Measurements from ENCODE around the gene MLIP. TPM values are rescaled to one million over a fixed set of nuclear protein-coding genes. Genes with fewer than 3 reads are reported as not detected.

MLIP gene
- total RNA-seq, 4 donors from 2014 or later = 8.8 to 32.1 (median 15.3) TPM; not detected in 1

DNA sequence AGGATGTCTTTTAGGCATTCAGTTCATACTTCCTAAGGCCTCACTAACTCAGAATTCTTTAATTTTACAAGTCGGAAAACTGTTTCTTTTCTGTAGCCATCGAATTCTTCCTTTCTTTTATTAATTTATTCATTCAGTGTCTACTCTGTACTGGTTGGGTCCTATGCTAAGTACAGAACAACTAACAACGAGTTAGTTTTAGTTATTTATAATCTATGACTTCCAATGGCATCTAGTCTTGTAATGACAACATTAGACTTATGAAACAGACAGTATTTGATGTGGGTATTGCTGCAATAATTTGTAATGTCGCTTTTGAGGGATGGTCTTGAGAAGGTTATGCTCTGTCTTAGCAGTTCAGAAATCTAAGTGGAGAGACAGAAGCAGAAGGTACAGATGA lies 141.7 kb downstream of the MLIP start:
- DNase-seq = no peak
- Histone ChIP-seq H3K4me3 (no peak overlapping the region), H3K9me3 (no peaks in the 10 kb centered on the region), H3K4me1 (no peaks in the 10 kb centered on the region), H3K36me3 (no peaks in the 10 kb centered on the region), H3K27me3 (no peaks in the 10 kb centered on the region), H3K27ac (no peak overlapping the region)
- TF ChIP-seq, protein P1, sequence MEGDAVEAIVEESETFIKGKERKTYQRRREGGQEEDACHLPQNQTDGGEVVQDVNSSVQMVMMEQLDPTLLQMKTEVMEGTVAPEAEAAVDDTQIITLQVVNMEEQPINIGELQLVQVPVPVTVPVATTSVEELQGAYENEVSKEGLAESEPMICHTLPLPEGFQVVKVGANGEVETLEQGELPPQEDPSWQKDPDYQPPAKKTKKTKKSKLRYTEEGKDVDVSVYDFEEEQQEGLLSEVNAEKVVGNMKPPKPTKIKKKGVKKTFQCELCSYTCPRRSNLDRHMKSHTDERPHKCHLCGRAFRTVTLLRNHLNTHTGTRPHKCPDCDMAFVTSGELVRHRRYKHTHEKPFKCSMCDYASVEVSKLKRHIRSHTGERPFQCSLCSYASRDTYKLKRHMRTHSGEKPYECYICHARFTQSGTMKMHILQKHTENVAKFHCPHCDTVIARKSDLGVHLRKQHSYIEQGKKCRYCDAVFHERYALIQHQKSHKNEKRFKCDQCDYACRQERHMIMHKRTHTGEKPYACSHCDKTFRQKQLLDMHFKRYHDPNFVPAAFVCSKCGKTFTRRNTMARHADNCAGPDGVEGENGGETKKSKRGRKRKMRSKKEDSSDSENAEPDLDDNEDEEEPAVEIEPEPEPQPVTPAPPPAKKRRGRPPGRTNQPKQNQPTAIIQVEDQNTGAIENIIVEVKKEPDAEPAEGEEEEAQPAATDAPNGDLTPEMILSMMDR (IDR thresholded peaks at IDR 0.05) = no peak
- no peak for TF ChIP-seq POLR2A (IDR thresholded peaks at IDR 0.05)

DNA sequence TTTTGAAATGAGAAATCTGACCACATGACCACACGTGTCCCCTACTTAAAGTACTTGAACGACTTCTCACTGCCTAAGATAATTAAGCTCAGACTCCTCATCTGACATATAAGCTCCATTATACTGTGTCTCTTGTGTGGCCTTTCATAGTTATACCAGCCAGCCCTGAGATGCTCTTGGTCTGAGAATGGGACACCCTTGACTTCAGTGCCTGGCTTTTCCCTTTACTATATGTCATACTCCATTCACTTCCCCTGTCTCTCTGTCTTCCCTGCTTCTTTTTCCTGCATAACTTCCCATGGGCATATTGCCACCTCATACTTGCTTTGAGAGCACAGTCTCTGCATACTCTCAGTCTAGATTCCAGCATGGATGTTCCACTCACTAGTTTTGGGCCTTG lies 143.6 kb downstream of the MLIP start:
- H3K4me1 ChIP-seq = no peaks in the 10 kb centered on the region
- DNase-seq = no peak
- no peaks in the 10 kb centered on the region for H3K9me3 ChIP-seq
- TF ChIP-seq, protein P1 (IDR thresholded peaks at IDR 0.05) = no peak
- TF ChIP-seq POLR2A (IDR thresholded peaks at IDR 0.05) = no peak
- no peak overlapping the region for H3K27ac ChIP-seq
- H3K36me3 ChIP-seq = no peaks in the 10 kb centered on the region
- no peaks in the 10 kb centered on the region for H3K27me3 ChIP-seq
- H3K4me3 ChIP-seq = no peak overlapping the region

DNA sequence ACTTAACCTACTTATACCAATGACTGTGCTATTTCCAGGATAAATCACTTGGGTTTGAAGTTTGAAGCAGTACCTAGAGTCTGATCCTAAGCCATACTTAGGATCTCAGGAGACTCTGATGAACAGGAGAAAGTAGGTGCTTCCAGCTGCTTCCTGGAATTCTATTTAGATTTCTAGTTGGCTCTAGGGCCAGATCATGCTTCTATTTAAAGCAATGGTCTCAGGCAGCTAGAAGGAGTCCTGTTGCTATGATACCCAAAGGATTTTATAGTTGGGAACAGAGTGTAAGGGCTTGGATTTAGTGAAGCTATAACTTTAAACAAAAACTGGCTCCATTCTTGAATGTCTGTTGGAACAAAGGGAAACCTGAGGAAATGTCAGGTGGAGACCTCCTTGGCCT lies 144.6 kb downstream of the MLIP start:
- no peaks in the 10 kb centered on the region for H3K36me3 ChIP-seq
- TF ChIP-seq, protein P1 (IDR thresholded peaks at IDR 0.05) = no peak
- TF ChIP-seq POLR2A (IDR thresholded peaks at IDR 0.05) = no peak
- no peak overlapping the region for H3K4me3 ChIP-seq
- H3K4me1 ChIP-seq = no peaks in the 10 kb centered on the region
- peak overlapping the region in 1 of 4 donors; percentile 18 for H3K27ac ChIP-seq
- DNase-seq = no peak
- no peaks in the 10 kb centered on the region for H3K27me3 ChIP-seq
- no peaks in the 10 kb centered on the region for H3K9me3 ChIP-seq

DNA sequence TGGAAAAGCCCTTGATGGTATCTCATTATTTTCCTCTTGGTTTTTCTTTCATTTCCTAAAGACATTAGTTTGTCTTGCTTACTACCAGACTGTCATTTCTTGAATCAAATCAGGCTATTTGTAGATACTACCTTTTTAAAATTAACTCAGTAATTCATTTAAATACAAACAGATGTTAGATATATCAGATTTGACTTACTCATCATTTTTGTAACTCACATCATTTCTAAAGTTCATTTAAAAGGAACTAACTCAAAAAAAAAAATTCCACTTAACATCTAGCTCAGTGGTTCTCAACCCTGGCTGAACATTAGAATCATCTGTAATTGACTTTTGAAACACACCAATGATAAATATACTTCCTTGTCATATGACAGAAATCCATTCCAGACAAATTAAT lies 148.8 kb downstream of the MLIP start:
- Histone ChIP-seq H3K27me3 (no peaks in the 10 kb centered on the region), H3K4me3 (no peak overlapping the region), H3K36me3 (no peaks in the 10 kb centered on the region), H3K9me3 (no peaks in the 10 kb centered on the region), H3K4me1 (no peaks in the 10 kb centered on the region), H3K27ac (no peak overlapping the region)
- DNase-seq = no peak
- no peak for TF ChIP-seq POLR2A (IDR thresholded peaks at IDR 0.05)
- TF ChIP-seq, protein P1 (IDR thresholded peaks at IDR 0.05) = no peak

DNA sequence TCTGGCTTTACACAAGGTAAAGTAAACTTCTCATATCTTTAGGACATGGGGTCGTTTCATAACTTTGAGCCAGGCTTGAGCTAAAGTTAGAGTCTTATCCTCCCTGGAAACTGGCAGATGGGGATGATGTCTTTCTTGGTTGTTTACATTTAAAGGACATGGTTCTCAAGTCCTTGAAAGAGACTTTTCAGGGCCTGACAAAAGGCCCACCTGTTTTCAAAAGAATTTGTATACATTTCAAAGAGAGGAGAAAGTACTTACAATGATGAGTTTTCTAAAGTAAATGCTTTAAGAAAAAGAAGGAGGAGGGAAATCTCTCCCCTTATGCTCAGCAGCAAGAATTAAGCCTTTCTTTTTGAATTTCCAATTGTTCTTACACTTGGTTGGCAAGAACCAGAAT lies 151.3 kb downstream of the MLIP start:
- DNase-seq = no peak
- Histone ChIP-seq H3K36me3 (no peaks in the 10 kb centered on the region), H3K9me3 (no peaks in the 10 kb centered on the region), H3K4me3 (no peak overlapping the region), H3K27ac (no peak overlapping the region), H3K4me1 (no peaks in the 10 kb centered on the region), H3K27me3 (no peaks in the 10 kb centered on the region)
- TF ChIP-seq, protein P1 (IDR thresholded peaks at IDR 0.05) = no peak
- TF ChIP-seq POLR2A (IDR thresholded peaks at IDR 0.05) = no peak

DNA sequence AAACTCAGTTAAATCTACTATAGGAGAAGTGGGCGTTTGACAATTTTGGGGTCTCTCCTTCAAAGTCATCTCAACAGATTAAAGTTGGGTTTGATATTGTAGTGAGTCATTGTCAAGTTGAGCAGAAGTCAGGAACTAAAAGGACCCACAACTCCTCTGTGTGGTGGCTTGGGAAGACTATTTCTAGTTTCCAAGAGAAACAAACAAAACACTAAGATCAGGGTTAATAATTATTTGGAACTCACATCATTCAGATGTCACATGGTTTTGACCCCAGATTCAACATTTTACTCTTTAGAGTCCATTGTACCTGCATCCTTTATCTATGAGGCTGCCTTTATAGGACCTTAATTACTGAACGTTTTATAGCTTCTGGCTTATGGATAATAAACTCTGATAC lies 151.7 kb downstream of the MLIP start:
- Histone ChIP-seq H3K9me3 (no peaks in the 10 kb centered on the region), H3K27ac (no peak overlapping the region), H3K27me3 (no peaks in the 10 kb centered on the region), H3K4me3 (no peak overlapping the region), H3K36me3 (no peaks in the 10 kb centered on the region), H3K4me1 (no peaks in the 10 kb centered on the region)
- TF ChIP-seq, protein P1 (IDR thresholded peaks at IDR 0.05) = no peak
- no peak for TF ChIP-seq POLR2A (IDR thresholded peaks at IDR 0.05)
- DNase-seq = no peak

Measured in Peyer's patch (tissue), 4 donors.